ENCODE measurements around the gene ERCC5.

Gene ERCC5

GRCh38 chr13:102845630-102846260 lies at the start of gene ERCC5:
Gene ERCC5, plus strand, starts transcription at chr13:102846032. Its CDS starts 235 bp downstream, at chr13:102846267.
- in situ Hi-C loops (cut with HindIII; ENCODE audit: low sequenced_read_pairs): no loop called here

GRCh38 chr13:102798581-102799425 lies 47.0 kb upstream of the ERCC5 start, which contains the start of the genes BIVM and POGLUT2:
Gene BIVM, plus strand, starts transcription at chr13:102799119. Its CDS starts 8,149 bp downstream, at chr13:102807268.
Gene POGLUT2, minus strand, starts transcription at chr13:102798976. Its CDS starts 306 bp downstream, at chr13:102798670.
- in situ Hi-C loops (cut with HindIII; ENCODE audit: low sequenced_read_pairs): no loop called here

DNA sequence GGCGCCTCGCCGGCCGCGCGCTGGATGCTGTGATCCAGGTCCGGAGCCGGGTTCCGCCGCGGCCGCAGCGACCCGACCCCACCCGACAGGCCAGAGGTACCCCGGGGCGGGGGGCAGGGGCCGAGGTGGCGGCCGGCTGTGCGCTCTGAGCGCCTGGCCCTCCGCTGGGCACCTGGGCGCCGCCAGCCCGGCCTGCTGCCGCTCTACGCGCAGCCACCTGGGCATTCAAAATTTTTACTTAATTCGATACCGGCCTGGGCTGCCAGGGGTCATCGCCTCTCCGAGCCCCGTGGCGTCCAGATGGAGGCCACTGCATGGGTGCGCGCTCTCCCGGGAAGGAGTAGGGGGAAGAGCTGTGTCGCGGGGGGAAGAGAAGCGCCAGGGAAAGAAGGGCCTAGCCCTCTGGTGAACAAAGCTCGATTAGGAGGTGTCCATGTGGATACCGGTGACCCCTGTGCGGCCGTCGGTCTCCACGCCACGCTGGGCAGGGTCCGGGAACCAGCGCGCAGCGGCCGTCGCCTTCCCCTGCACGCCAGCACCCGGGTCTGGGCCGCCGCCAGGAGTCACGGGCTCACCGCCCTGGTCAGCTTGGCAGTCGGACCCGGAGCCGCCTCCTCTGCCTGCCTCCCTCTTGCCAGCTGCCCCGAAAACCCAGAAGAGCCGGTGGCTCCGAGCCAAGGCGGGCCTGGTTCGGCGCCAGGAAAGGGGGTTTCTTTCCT lies 46.2 kb upstream of the ERCC5 start:
- in situ Hi-C loops (cut with HindIII; ENCODE audit: low sequenced_read_pairs): loop anchor here (25.0 kb wide), 1 partner anchor 212 kb away; the partner anchor contains the start of gene TPP2

- in situ Hi-C loops (cut with HindIII; ENCODE audit: low sequenced_read_pairs): loop anchor here (25.0 kb wide), 1 partner anchor 213 kb away; the partner anchor contains the start of gene TPP2
Measured at GRCh38 chr13:102800145-102801041, 45.4 kb upstream of the ERCC5 start.

GRCh38 chr13:102805680-102806079 lies 40.2 kb upstream of the ERCC5 start:
- in situ Hi-C loops (cut with HindIII; ENCODE audit: low sequenced_read_pairs): loop anchor here (25.0 kb wide), 1 partner anchor 218 kb away; the partner anchor contains the start of gene TPP2

- in situ Hi-C loops (cut with HindIII; ENCODE audit: low sequenced_read_pairs): loop anchor here (25.0 kb wide), 1 partner anchor 220 kb away; the partner anchor contains the start of gene TPP2
Measured at GRCh38 chr13:102807699-102808098, 38.1 kb upstream of the ERCC5 start.

DNA sequence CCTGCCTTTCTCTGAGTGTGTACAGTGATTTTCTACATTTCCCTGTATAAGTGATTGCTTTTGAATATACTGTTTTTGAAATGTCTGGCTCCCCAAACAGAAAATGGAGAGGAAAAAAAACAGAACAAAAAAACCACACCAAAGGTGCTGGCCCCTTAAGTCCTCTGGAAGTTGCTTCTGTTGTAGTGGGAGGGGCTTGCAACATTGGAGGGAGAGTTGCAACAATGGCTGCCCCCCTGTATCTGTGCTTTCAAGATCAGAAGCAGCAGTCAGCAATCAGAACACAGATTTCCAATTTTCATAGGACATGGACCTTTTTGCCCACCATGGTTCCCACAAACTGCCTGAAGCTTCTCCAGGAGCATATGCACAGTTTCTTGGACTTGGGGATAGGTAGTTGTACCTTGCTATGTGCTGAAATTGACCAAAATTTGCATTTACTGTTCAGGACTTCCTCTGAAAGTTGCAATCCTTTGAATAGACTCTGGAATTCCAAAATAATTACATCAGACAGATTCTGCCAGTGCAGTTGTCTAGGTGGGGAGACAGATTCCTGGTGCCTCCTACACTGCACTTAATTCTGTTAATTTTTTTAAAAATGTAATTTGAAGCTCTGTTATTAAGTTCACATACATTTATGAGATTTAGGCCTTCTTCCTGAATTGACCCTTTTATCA lies 33.1 kb upstream of the ERCC5 start:
- in situ Hi-C loops (cut with HindIII; ENCODE audit: low sequenced_read_pairs): loop anchor here (25.0 kb wide), 1 partner anchor 225 kb away; the partner anchor contains the start of gene TPP2

GRCh38 chr13:102814025-102814607 lies 31.7 kb upstream of the ERCC5 start:
- in situ Hi-C loops (cut with HindIII; ENCODE audit: low sequenced_read_pairs): loop anchor here (25.0 kb wide), 1 partner anchor 227 kb away; the partner anchor contains the start of gene TPP2

DNA sequence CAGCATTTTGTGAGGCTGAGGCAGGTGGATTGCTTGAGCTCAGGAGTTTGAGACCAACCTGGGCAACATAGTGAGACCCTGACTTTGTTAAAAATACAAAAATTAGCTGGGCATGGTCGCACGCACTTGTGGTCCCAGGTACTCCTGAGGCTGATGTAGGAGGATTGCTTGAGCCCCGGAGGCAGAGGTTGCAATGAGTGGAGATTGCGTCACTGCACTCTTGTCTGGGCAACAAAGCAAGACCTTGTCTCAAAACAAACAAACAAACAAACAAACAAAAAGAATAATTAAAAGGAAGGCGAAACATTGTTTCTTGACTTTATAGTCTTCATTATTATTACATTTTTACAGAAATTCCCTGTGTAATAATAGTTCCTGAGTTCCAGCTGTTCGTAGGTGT lies 31.0 kb upstream of the ERCC5 start:
- in situ Hi-C loops (cut with HindIII; ENCODE audit: low sequenced_read_pairs): loop anchor here (25.0 kb wide), 1 partner anchor 227 kb away; the partner anchor contains the start of gene TPP2

DNA sequence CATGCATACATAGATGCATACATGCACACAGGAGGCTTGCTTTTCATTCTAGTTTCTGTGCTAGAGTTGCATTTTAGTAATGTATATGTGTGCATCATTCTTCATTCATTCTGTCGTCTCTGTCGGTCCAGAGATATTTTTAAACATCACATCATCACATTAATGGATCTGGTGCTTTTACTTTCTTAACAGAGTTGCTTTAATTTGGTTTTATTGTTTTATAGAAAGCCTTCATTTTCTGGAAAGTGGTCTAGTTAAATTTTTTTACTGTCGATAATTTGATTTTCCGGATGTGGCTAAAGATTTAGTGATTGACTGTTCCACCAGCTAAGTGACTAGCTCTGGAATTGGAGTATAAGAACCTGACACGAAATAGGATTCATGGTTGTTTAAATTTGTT lies 30.0 kb upstream of the ERCC5 start:
- in situ Hi-C loops (cut with HindIII; ENCODE audit: low sequenced_read_pairs): loop anchor here (25.0 kb wide), 1 partner anchor 228 kb away; the partner anchor contains the start of gene TPP2

DNA sequence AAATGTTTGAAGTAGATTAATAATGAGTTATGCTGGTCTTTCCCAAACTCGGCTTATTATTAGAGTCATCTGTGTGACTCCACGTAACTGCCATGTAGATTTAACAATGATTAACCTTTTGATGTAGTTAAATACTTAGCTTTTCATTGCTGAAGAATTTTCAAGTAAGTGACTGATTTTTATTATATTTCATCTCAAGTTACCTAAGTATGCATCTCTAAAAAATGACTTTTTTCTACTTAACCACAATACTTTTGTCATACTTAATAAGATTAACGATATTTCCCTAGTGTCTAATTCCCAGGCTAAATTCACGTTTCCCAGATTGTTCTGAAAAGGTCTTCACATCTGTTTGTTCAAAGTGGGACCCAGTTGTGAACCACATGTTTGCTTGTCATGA lies 29.1 kb upstream of the ERCC5 start:
- in situ Hi-C loops (cut with HindIII; ENCODE audit: low sequenced_read_pairs): loop anchor here (25.0 kb wide), 1 partner anchor 229 kb away; the partner anchor contains the start of gene TPP2

GRCh38 chr13:102817241-102817640 lies 28.6 kb upstream of the ERCC5 start:
- in situ Hi-C loops (cut with HindIII; ENCODE audit: low sequenced_read_pairs): loop anchor here (25.0 kb wide), 1 partner anchor 230 kb away; the partner anchor contains the start of gene TPP2

GRCh38 chr13:102817907-102818306 lies 27.9 kb upstream of the ERCC5 start:
- in situ Hi-C loops (cut with HindIII; ENCODE audit: low sequenced_read_pairs): loop anchor here (25.0 kb wide), 1 partner anchor 231 kb away; the partner anchor contains the start of gene TPP2

DNA sequence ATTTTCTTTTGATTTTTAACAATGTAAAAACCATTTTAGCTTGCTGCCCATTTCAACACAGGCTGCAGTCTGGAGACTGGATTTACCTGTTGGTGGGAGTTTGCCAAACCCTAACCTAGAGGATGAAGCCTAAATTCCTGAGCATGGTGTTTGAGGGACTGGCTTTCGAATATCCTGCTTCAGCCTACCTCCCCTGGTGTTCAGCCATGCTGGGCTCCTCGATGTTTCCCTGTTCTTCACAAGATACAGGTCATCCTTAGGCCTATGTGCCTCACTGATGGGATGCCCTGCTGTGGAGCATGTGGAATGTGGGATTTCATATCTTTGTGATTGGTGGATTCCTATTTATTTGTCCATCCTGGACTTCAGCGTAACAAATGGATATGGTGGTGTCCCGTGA lies 20.4 kb upstream of the ERCC5 start:
- in situ Hi-C loops (cut with HindIII; ENCODE audit: low sequenced_read_pairs): no loop called here

GRCh38 chr13:102825921-102826706 lies 19.7 kb upstream of the ERCC5 start:
- in situ Hi-C loops (cut with HindIII; ENCODE audit: low sequenced_read_pairs): no loop called here

GRCh38 chr13:102830646-102831045 lies 15.2 kb upstream of the ERCC5 start:
- in situ Hi-C loops (cut with HindIII; ENCODE audit: low sequenced_read_pairs): no loop called here

GRCh38 chr13:102836471-102836870 lies 9.4 kb upstream of the ERCC5 start:
- in situ Hi-C loops (cut with HindIII; ENCODE audit: low sequenced_read_pairs): no loop called here

DNA sequence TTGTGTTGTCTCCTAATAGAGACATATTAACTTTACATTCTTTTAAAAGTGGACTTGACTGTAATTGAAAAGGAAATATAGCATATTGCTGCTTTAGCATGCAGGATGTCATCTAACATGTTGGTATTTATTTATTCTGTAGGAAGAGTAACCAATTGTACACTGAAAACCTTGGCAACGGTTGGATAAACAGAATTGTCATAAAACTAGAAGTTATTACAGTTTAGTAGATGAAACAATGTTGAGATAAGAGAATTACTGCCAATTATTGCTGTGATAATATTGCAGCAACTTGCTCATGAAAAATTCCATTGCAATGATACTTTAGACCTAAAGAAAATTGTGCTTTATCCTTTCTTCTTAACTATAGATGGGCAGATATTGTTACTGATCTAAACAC lies 7.6 kb upstream of the ERCC5 start:
- in situ Hi-C loops (cut with HindIII; ENCODE audit: low sequenced_read_pairs): no loop called here
